Endothelial cell of umbilical vein (primary cell): Measurements from ENCODE around the gene RAB1B. TPM values are rescaled to one million over a fixed set of nuclear protein-coding genes. Genes with fewer than 3 reads are reported as not detected.

Source experiments
- BruUV-seq: library from RNA; stranded (reverse); fragments of 400-500 nt; replicated peaks from 2 replicates; lab custom pipeline; 2021; lab: Mats Ljungman, UMichigan
- CTCF ChIA-PET: fragments of 300-600, 350-600 bp; sonication (Branson Sonifier 250); formaldehyde crosslinking; loops from one replicate; lab custom pipeline; 2021; ENCODE audit warnings: antibody characterized with exemption, inconsistent platforms; lab: Charles Lee
- POLR2A ChIA-PET: fragments of 300-600, 350-600 bp; sonication (Branson Sonifier 250); formaldehyde crosslinking; loops from one replicate; lab custom pipeline; 2021; ENCODE audit warnings: antibody characterized with exemption, inconsistent platforms; lab: Charles Lee
- DNase-seq: peaks from one replicate; pipeline ENCODE4 v3.0.0-alpha.2; 2011; ENCODE audit warnings: low read depth, low spot score
- FAIRE-seq: peaks from 2 replicates; lab custom pipeline; 2011; peaks lifted over from hg19 to GRCh38; lab: Jason Lieb, UNC
- H2AFZ ChIP-seq: 2 replicates; pipeline ENCODE4 v1.6.0; 2012; ENCODE audit warnings: low read depth, low read length, control low read depth, inconsistent platforms
- H3K27ac ChIP-seq: 2 replicates; pipeline ENCODE4 v1.5.1; 2011; ENCODE audit warnings: low read depth, mild to moderate bottlenecking, control low read depth, low read length, moderate library complexity; ENCODE audit not compliant: insufficient read depth
- H3K27me3 ChIP-seq, 2 experiments: 2 replicates each; pipeline versions ENCODE4 v1.6.0 to v1.6.1; 2011; ENCODE audit warnings: low read length in 2 of 2, mixed read lengths in 1 of 2; ENCODE audit not compliant: control insufficient read depth in 2 of 2, insufficient read depth in 2 of 2
- H3K36me3 ChIP-seq, 2 experiments: 2 replicates in 1 of 2; 3 replicates in 1 of 2; pipeline ENCODE4 v1.5.1; 2011; ENCODE audit warnings: low read length in 2 of 2, mild to moderate bottlenecking in 1 of 2, moderate library complexity in 1 of 2; ENCODE audit not compliant: control insufficient read depth in 2 of 2, insufficient read depth in 2 of 2; ENCODE audit errors: extremely low read depth in 1 of 2
- H3K4me1 ChIP-seq: 3 replicates; pipeline ENCODE4 v1.5.1; 2011; ENCODE audit warnings: mild to moderate bottlenecking, low read length; ENCODE audit not compliant: control insufficient read depth, insufficient read depth; ENCODE audit errors: extremely low read depth
- H3K4me2 ChIP-seq: 2 replicates; pipeline ENCODE4 v1.6.1; 2011; ENCODE audit warnings: low read length, control low read depth, mixed read lengths; ENCODE audit not compliant: insufficient read depth
- H3K4me3 ChIP-seq, 3 experiments: fragments of 200-600 bp in 1 of 3; sonication (generic), shearing (Covaris generic) in 1 of 3; replicated peaks in 1 of 3; 2 replicates each; pipeline ENCODE4 v1.5.1; 2011 to 2016; ENCODE audit warnings: control low read depth in 3 of 3, low read length in 3 of 3, mild to moderate bottlenecking in 2 of 3, inconsistent platforms in 1 of 3, low read depth in 1 of 3, moderate library complexity in 1 of 3; ENCODE audit not compliant: insufficient read depth in 1 of 3
- H3K79me2 ChIP-seq: 2 replicates; pipeline ENCODE4 v1.6.0; 2012; ENCODE audit warnings: low read length, inconsistent platforms; ENCODE audit not compliant: control insufficient read depth, insufficient read depth
- H3K9ac ChIP-seq: replicated peaks from 2 replicates; pipeline ENCODE3; 2011; ENCODE audit warnings: low read length, control low read depth; ENCODE audit not compliant: insufficient read depth; ENCODE audit errors: extremely low read depth
- H3K9me1 ChIP-seq: replicated peaks from 3 replicates; pipeline ENCODE4 v1.6.0; 2011; ENCODE audit warnings: mild to moderate bottlenecking, low read length; ENCODE audit not compliant: control insufficient read depth, insufficient read depth; ENCODE audit errors: extremely low read depth
- H3K9me3 ChIP-seq: replicated peaks from 2 replicates; pipeline ENCODE4 v1.5.1; 2012; ENCODE audit warnings: low read length, inconsistent platforms; ENCODE audit not compliant: control insufficient read depth, insufficient read depth
- H4K20me1 ChIP-seq: replicated peaks from 2 replicates; pipeline ENCODE3; 2011; ENCODE audit warnings: mild to moderate bottlenecking, low read length; ENCODE audit not compliant: control insufficient read depth, insufficient read depth; ENCODE audit errors: extremely low read depth
- EZH2 ChIP-seq: IDR thresholded peaks from 2 replicates; pipeline ENCODE4 v1.6.1; 2012; ENCODE audit warnings: borderline replicate concordance, low read depth, mild to moderate bottlenecking, moderate library complexity, low read length, inconsistent platforms; ENCODE audit not compliant: severe bottlenecking
- FOS ChIP-seq: IDR thresholded peaks from 2 replicates; pipeline ENCODE4 v1.6.1; 2011; ENCODE audit warnings: mild to moderate bottlenecking, low read length, moderate library complexity, borderline replicate concordance; ENCODE audit not compliant: insufficient read depth
- GATA2 ChIP-seq: IDR thresholded peaks from 2 replicates; pipeline ENCODE4 v1.7.0; 2011; ENCODE audit warnings: low read depth, mild to moderate bottlenecking, moderate library complexity, mixed read lengths, low read length; ENCODE audit not compliant: insufficient read length, insufficient read depth
- JUN ChIP-seq: IDR thresholded peaks from 2 replicates; pipeline ENCODE4 v1.6.1; 2011; ENCODE audit warnings: borderline replicate concordance, low read depth; ENCODE audit not compliant: insufficient read length, insufficient read depth
- MYC ChIP-seq: IDR thresholded peaks from one replicate; pipeline ENCODE4 v1.6.1; 2011; ENCODE audit warnings: mild to moderate bottlenecking, low read depth, low read length
- POLR2A ChIP-seq: IDR thresholded peaks from 2 replicates; pipeline ENCODE4 v1.6.1; 2012; ENCODE audit warnings: low read depth, mild to moderate bottlenecking, control low read depth, low read length
- POLR2AphosphoS5 ChIP-seq: IDR thresholded peaks from 2 replicates; pipeline ENCODE4 v1.6.1; 2012; ENCODE audit warnings: low read depth, mild to moderate bottlenecking, control low read depth, low read length, moderate library complexity; ENCODE audit not compliant: insufficient read depth
- dilution Hi-C: fragments of 300-500 bp; cut with MboI; formaldehyde crosslinking; loops from one replicate; pipeline ENCODE4 v1.15.0; 2019; ENCODE audit warnings: low sequenced_read_pairs; ENCODE audit not compliant: extremely low pct_ligation_motif_present
- intact Hi-C: fragments of 100-400 bp; cut with micrococcal nuclease; formaldehyde crosslinking; loops from one replicate; pipeline ENCODE4 v1.10.0; 2022
- polyA plus RNA-seq, 4 experiments: library from polyadenylated mRNA; depleted of rRNA in 3 of 4; stranded (reverse) in 3 of 4; unstranded in 1 of 4; fragments of >200 nt; gene quantifications; 2 replicates each; pipeline versions ENCODE4 v1.2.1 to v1.2.3, GENCODE V29; 2011 to 2012; ENCODE audit warnings: missing spikeins in 1 of 4
- total RNA-seq: library from RNA; stranded (reverse); gene quantifications from 2 replicates; pipeline ENCODE4 v1.2.3, GENCODE V29; 2021
- TF ChIP-seq, protein P1 (sequence below): IDR thresholded peaks from 2 replicates; pipeline ENCODE4 v1.6.1; 2011; ENCODE audit not compliant: insufficient read depth, insufficient read length
- TF ChIP-seq, protein P2 (sequence below), 2 donors: IDR thresholded peaks; 1 replicate in 1 of 2; 2 replicates in 1 of 2; pipeline ENCODE4 v1.5.1; 2011; ENCODE audit warnings: low read length in 2 of 2, mild to moderate bottlenecking in 2 of 2, moderate library complexity in 2 of 2, control low read depth in 1 of 2, inconsistent platforms in 1 of 2, low read depth in 1 of 2; ENCODE audit not compliant: insufficient read depth in 1 of 2; ENCODE audit errors: extremely low read depth in 1 of 2

The RAB1B gene
- total and polyA plus RNA-seq, 2 donors (not counting 3 experiments of a cell fraction or from before 2014, with no cell fraction given), result 171 to 383 TPM

DNA sequence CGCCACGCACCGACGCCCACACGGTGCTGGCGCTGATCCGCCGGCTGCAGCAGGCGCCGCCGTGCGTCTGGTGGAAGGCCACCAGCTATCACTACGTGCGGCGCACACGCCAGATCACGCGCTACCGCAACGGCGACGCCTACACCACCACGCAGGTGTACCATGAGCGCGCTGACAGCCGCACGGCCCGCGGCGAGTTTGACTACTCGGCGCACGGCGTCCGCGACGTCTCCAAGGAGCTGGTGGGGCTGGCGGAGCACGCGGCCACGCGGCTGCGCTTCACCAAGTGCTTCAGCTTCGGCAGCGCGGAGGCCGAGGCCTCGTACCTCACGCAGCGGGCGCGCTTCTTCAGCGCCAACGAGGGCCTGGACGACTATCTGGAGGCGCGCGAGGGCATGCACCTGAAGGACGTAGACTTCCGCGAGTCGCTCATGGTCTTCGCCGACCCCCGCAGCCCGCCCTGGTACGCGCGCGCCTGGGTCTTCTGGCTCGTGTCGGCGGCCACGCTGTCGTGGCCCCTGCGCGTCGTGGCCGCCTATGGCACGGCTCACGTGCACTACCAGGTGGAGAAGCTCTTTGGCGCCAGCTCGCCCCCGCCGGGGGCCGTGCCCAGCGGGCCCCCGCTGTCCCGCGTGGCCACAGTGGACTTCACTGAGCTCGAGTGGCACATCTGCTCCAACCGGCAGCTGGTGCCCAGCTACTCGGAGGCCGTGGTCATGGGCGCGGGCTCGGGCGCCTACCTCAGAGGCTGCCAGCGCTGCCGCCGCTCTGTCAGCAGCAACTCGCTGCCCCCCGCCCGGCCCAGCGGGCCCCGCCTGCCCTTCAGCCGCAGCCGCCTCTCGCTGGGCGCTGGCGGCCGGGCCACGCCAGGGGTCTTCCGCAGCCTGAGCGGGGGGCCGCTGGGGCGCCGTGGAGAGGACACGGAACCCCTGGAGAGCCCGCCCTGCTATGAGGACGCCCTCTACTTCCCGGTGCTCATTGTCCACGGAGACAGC lies 26.5 kb downstream of the RAB1B start:
- intact Hi-C loops, result no loop called here
- ChIA-PET POLR2A (no interaction called here), CTCF (interaction anchor here (1.0 to 1.3 kb wide), 2 partner anchors 17 to 18 kb away, joined by 3 read pairs; no protein-coding TSS in a partner anchor)
- no peak overlapping the region for H3K4me2 ChIP-seq
- dilution Hi-C loops, result no loop called here
- no peak overlapping the region for H2AFZ ChIP-seq
- H3K27me3 ChIP-seq, result peaks cover 20 to 22% of the 10 kb centered on the region in 2 experiments
- no peak overlapping the region for H3K4me3 ChIP-seq
- no peaks in the 10 kb centered on the region for H3K9me1 ChIP-seq
- H3K9me3 ChIP-seq, result no peaks in the 10 kb centered on the region
- H3K36me3 ChIP-seq, result no peaks in the 10 kb centered on the region
- TF ChIP-seq FOS (no peak), GATA2 (no peak), POLR2A (no peak), MYC (no peak), EZH2 (no peak), POLR2AphosphoS5 (no peak), JUN (no peak)
- TF ChIP-seq, protein P1, sequence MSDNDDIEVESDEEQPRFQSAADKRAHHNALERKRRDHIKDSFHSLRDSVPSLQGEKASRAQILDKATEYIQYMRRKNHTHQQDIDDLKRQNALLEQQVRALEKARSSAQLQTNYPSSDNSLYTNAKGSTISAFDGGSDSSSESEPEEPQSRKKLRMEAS, result no peak
- TF ChIP-seq, protein P2, sequence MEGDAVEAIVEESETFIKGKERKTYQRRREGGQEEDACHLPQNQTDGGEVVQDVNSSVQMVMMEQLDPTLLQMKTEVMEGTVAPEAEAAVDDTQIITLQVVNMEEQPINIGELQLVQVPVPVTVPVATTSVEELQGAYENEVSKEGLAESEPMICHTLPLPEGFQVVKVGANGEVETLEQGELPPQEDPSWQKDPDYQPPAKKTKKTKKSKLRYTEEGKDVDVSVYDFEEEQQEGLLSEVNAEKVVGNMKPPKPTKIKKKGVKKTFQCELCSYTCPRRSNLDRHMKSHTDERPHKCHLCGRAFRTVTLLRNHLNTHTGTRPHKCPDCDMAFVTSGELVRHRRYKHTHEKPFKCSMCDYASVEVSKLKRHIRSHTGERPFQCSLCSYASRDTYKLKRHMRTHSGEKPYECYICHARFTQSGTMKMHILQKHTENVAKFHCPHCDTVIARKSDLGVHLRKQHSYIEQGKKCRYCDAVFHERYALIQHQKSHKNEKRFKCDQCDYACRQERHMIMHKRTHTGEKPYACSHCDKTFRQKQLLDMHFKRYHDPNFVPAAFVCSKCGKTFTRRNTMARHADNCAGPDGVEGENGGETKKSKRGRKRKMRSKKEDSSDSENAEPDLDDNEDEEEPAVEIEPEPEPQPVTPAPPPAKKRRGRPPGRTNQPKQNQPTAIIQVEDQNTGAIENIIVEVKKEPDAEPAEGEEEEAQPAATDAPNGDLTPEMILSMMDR (IDR thresholded peaks at IDR 0.05; ENCODE audit: extremely low read depth in 1 of 2, insufficient read depth in 1 of 2, low read depth in 1 of 2, low read length in 2 of 2), result no peak
- no peak overlapping the region for H3K27ac ChIP-seq
- peaks cover 3% of the 10 kb centered on the region for H3K4me1 ChIP-seq
- no peak for FAIRE-seq
- no TSS peak for BruUV-seq
- DNase-seq, result no peak
- H3K9ac ChIP-seq, result no peak overlapping the region
- H4K20me1 ChIP-seq, result no peaks in the 10 kb centered on the region
- no peaks in the 10 kb centered on the region for H3K79me2 ChIP-seq
